Retinal pigment epithelial cell (primary cell): ENCODE results near the gene CEP104.

Experiments used
- DNase-seq: peaks from one replicate; pipeline ENCODE4 v3.0.0-alpha.2; 2010; ENCODE audit warnings: low read depth
- H3K4me3 ChIP-seq: 2 replicates; pipeline ENCODE4 v1.5.1; 2011; ENCODE audit warnings: mild to moderate bottlenecking, low read length, control low read depth, moderate library complexity
- CTCF ChIP-seq: conservative IDR thresholded peaks from 2 replicates; pipeline ENCODE4 v1.5.1; 2011; ENCODE audit warnings: low read depth, low read length, control low read depth, inconsistent platforms

Gene CEP104

GRCh38 chr1:3903141-3904005 lies 46.4 kb upstream of the CEP104 start:
- H3K4me3 ChIP-seq = no peak overlapping the region
- DNase-seq = no peak
- TF ChIP-seq CTCF = no peak

GRCh38 chr1:3902571-3903091 lies 45.6 kb upstream of the CEP104 start:
- DNase-seq = no peak
- TF ChIP-seq CTCF = no peak
- no peak overlapping the region for H3K4me3 ChIP-seq

- H3K4me3 ChIP-seq = no peak overlapping the region
- no peak for DNase-seq
- no peak for TF ChIP-seq CTCF
Observed at GRCh38 chr1:3902111-3902511, 45.1 kb upstream of the CEP104 start.

GRCh38 chr1:3900969-3901529 lies 44.0 kb upstream of the CEP104 start:
- peak; percentile 78 for DNase-seq
- peak overlapping the region; percentile 85 for H3K4me3 ChIP-seq
- no peak for TF ChIP-seq CTCF

- no peak for TF ChIP-seq CTCF
- DNase-seq = peak; percentile 96
- H3K4me3 ChIP-seq = peak within 1 kb of the TSS; percentile 85
Observed at GRCh38 chr1:3900150-3900968, 43.3 kb upstream of the CEP104 start, which contains the start of gene C1orf174. Gene C1orf174, minus strand, starts transcription at chr1:3900272. Its CDS starts 86 bp downstream, at chr1:3900186.

GRCh38 chr1:3899754-3900149 lies 42.7 kb upstream of the CEP104 start:
- DNase-seq = no peak
- TF ChIP-seq CTCF = no peak

More at GRCh38 chr1:3899754-3900149, 42.7 kb upstream of the CEP104 start:
- peak overlapping the region; percentile 85 for H3K4me3 ChIP-seq
